Measurements from ENCODE around the gene SLC39A3. TPM values are rescaled to one million over a fixed set of nuclear protein-coding genes. Genes with fewer than 3 reads are reported as not detected.

Gene SLC39A3
- total RNA-seq, 1 experiment from 2014 or later = 87.4 TPM

DNA sequence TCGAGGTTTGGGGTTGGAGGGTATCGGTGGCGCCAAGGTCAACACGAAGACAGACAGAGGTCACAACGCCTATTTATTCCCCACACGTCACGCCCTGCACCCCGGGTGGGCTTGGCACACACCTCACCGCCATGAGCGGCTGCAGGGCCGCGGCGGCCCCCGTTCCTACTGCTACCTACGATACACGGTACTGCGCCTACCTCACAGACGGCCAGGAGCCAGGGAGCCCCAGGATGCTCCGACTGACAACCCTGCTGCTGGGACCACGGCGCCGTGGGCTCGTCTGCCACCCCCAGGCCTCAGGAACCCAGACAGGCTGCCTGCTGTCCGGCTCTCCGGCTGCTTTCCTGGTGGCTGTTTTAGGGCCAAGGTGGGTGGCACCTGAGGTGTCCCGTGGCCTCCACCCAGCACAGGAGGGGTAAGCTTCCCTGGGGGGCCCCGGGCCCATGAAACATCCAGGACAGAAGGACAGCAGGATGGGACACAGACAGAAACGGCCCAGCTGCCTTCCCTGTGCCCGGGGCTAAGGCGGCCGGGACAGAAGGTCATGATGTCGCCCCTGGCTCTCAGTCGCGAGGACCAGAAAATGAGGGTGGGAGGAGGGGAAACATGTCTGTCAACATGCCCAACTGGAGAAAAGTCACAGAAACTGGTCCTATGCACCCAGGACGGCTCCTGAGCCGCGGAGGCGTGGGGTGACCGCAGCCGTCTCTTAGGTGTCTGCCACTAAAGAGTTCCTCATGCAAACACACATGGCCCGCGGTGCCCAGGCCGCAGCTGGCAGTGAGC is 15.0 kb upstream of the SLC39A3 start:
- CTCF ChIA-PET = no interaction called here
- H3K9ac ChIP-seq (ENCODE audit: low read length) = no peak overlapping the region
- H3K4me2 ChIP-seq (ENCODE audit: low read length) = no peak overlapping the region
- H3F3A ChIP-seq (ENCODE audit: low read length, unreplicated experiment) = no peaks in the 10 kb centered on the region
- no peaks in the 10 kb centered on the region for H3K79me2 ChIP-seq (ENCODE audit: low read length)
- no peak for ATAC-seq
- no peaks in the 10 kb centered on the region; the same call in 1 of the 2 replicates for H3K36me3 ChIP-seq (ENCODE audit: low read depth, low read length)
- H4K20me1 ChIP-seq (ENCODE audit: low read length) = no peaks in the 10 kb centered on the region
- no peaks in the 10 kb centered on the region for H3K4me1 ChIP-seq (ENCODE audit: insufficient read depth, low read length)
- no peak overlapping the region for H3K27ac ChIP-seq (ENCODE audit: low read length)
- intact Hi-C loops (cut with micrococcal nuclease) = no loop called here
- DNase-seq = no peak
- no peaks in the 10 kb centered on the region for H3K27me3 ChIP-seq (ENCODE audit: low read length)
- no peak overlapping the region for H2AFZ ChIP-seq (ENCODE audit: low read length)
- POLR2A ChIA-PET (ENCODE audit: unreplicated experiment) = no interaction called here
- TSS peak; percentile 13 for BruUV-seq (replicated peaks)
- no peaks in the 10 kb centered on the region for H3K9me2 ChIP-seq (replicated peaks; ENCODE audit: low read length)
- no peaks in the 10 kb centered on the region for H3K9me3 ChIP-seq (ENCODE audit: low read length)
- no peak for TF ChIP-seq EZH2 (IDR thresholded peaks at IDR 0.05; ENCODE audit: low read length, unreplicated experiment)
- TF ChIP-seq, protein P1, sequence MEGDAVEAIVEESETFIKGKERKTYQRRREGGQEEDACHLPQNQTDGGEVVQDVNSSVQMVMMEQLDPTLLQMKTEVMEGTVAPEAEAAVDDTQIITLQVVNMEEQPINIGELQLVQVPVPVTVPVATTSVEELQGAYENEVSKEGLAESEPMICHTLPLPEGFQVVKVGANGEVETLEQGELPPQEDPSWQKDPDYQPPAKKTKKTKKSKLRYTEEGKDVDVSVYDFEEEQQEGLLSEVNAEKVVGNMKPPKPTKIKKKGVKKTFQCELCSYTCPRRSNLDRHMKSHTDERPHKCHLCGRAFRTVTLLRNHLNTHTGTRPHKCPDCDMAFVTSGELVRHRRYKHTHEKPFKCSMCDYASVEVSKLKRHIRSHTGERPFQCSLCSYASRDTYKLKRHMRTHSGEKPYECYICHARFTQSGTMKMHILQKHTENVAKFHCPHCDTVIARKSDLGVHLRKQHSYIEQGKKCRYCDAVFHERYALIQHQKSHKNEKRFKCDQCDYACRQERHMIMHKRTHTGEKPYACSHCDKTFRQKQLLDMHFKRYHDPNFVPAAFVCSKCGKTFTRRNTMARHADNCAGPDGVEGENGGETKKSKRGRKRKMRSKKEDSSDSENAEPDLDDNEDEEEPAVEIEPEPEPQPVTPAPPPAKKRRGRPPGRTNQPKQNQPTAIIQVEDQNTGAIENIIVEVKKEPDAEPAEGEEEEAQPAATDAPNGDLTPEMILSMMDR (conservative IDR thresholded peaks at IDR 0.05; ENCODE audit: low read depth, low read length) = no peak
- no peak for TF ChIP-seq EZH2phosphoT487 (IDR thresholded peaks at IDR 0.05; ENCODE audit: borderline replicate concordance, low read length)
- H3K4me3 ChIP-seq (ENCODE audit: low read length) = no peak overlapping the region

DNA sequence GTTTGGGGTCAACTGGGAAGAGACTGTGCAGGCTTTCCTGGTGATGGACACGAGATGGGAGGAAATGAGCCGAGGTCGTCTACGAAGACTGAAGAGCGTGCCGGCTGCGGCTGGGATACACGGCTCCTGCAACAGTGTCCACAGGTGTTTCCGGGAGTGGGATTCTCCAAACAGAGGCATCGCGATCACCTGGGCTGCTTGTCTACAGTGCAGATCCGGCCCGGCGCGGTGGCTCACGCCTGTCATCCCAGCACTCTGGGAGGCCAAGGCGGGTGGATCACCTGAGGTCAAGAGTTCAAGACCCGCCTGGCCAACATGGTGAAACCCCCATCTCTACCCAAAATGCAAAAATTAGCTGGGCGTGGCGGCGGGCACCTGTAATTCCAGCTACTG is 11.6 kb upstream of the SLC39A3 start:
- H2AFZ ChIP-seq (ENCODE audit: low read length) = no peak overlapping the region
- H4K20me1 ChIP-seq (ENCODE audit: low read length) = no peaks in the 10 kb centered on the region
- no peaks in the 10 kb centered on the region for H3K79me2 ChIP-seq (ENCODE audit: low read length)
- no peaks in the 10 kb centered on the region for H3K4me1 ChIP-seq (ENCODE audit: insufficient read depth, low read length)
- POLR2A ChIA-PET (ENCODE audit: unreplicated experiment) = no interaction called here
- no peaks in the 10 kb centered on the region for H3K9me2 ChIP-seq (replicated peaks; ENCODE audit: low read length)
- no peak overlapping the region for H3K9ac ChIP-seq (ENCODE audit: low read length)
- DNase-seq = no peak
- intact Hi-C loops (cut with micrococcal nuclease) = no loop called here
- no peaks in the 10 kb centered on the region for H3K27me3 ChIP-seq (ENCODE audit: low read length)
- no peak overlapping the region for H3K4me3 ChIP-seq (ENCODE audit: low read length)
- no peak for ATAC-seq
- BruUV-seq (replicated peaks) = no TSS peak
- CTCF ChIA-PET = no interaction called here
- no peak overlapping the region for H3K4me2 ChIP-seq (ENCODE audit: low read length)
- TF ChIP-seq, protein P1 (conservative IDR thresholded peaks at IDR 0.05; ENCODE audit: low read depth, low read length) = no peak
- TF ChIP-seq EZH2 (IDR thresholded peaks at IDR 0.05; ENCODE audit: low read length, unreplicated experiment) (no peak), EZH2phosphoT487 (IDR thresholded peaks at IDR 0.05; ENCODE audit: borderline replicate concordance, low read length) (no peak)
- H3F3A ChIP-seq (ENCODE audit: low read length, unreplicated experiment) = no peaks in the 10 kb centered on the region
- no peaks in the 10 kb centered on the region for H3K9me3 ChIP-seq (ENCODE audit: low read length)
- H3K27ac ChIP-seq (ENCODE audit: low read length) = no peak overlapping the region
- H3K36me3 ChIP-seq (ENCODE audit: low read depth, low read length) = no peaks in the 10 kb centered on the region; the same call in 1 of the 2 replicates

DNA sequence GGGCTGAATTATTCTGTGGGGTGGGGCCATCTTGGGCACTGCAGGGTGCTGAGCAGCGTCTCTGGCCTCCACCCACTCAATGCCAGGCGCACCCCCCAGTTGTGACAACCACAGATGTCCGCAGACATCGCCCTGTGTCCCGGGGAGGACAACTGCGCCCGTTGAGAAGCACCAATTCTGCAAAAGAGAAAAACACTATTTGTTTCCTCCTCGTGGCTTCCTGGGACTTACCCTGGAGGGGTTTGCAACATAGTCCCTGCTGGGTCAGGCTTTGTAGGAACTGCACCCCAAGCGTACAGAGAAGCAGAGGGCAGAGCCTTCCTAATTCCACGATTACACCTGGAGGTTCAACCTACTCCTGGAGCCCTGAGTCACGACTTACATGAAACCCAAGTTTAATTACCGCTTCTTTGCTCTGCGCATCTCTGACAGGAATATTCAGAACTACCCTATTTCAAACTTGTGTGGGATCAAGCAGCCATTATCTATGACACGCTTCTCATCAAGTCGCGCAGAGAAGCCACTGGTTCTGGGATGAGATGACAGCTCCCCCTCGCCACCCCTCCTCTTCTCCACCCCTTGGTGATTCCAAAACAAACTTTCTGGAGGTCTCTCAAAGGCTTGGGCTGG is 11.1 kb upstream of the SLC39A3 start:
- H3K9ac ChIP-seq (ENCODE audit: low read length) = no peak overlapping the region
- H3K27ac ChIP-seq (ENCODE audit: low read length) = no peak overlapping the region
- ChIA-PET CTCF (interaction anchor here (2.0 kb wide), 1 partner anchor 102 kb away, joined by 18 read pairs; no protein-coding TSS in a partner anchor), POLR2A (ENCODE audit: unreplicated experiment) (no interaction called here)
- H2AFZ ChIP-seq (ENCODE audit: low read length) = no peak overlapping the region
- H4K20me1 ChIP-seq (ENCODE audit: low read length) = no peaks in the 10 kb centered on the region
- H3K4me2 ChIP-seq (ENCODE audit: low read length) = no peak overlapping the region
- TF ChIP-seq, protein P1 (conservative IDR thresholded peaks at IDR 0.05; ENCODE audit: low read depth, low read length) = no peak
- TF ChIP-seq EZH2phosphoT487 (IDR thresholded peaks at IDR 0.05; ENCODE audit: borderline replicate concordance, low read length) (no peak), EZH2 (IDR thresholded peaks at IDR 0.05; ENCODE audit: low read length, unreplicated experiment) (no peak)
- H3K79me2 ChIP-seq (ENCODE audit: low read length) = no peaks in the 10 kb centered on the region
- no peak overlapping the region for H3K4me3 ChIP-seq (ENCODE audit: low read length)
- no peaks in the 10 kb centered on the region for H3K9me3 ChIP-seq (ENCODE audit: low read length)
- no peaks in the 10 kb centered on the region for H3K27me3 ChIP-seq (ENCODE audit: low read length)
- H3K4me1 ChIP-seq (ENCODE audit: insufficient read depth, low read length) = no peaks in the 10 kb centered on the region
- no peaks in the 10 kb centered on the region; the same call in 1 of the 2 replicates for H3K36me3 ChIP-seq (ENCODE audit: low read depth, low read length)
- ATAC-seq = no peak
- H3K9me2 ChIP-seq (replicated peaks; ENCODE audit: low read length) = no peaks in the 10 kb centered on the region
- BruUV-seq (replicated peaks) = no TSS peak
- H3F3A ChIP-seq (ENCODE audit: low read length, unreplicated experiment) = no peaks in the 10 kb centered on the region
- no peak for DNase-seq
- intact Hi-C loops (cut with micrococcal nuclease) = no loop called here
